Medulla oblongata (tissue), 1 donor: Measurements from ENCODE around the gene FBXO34.
A peak's percentile ranks its signal among the peaks of the same experiment; 100 is the strongest.

Experiments used
- DNase-seq: peaks from one replicate; pipeline ENCODE4 v3.0.0-alpha.2; 2015; ENCODE audit errors: extremely low spot score

The FBXO34 gene, protein sequence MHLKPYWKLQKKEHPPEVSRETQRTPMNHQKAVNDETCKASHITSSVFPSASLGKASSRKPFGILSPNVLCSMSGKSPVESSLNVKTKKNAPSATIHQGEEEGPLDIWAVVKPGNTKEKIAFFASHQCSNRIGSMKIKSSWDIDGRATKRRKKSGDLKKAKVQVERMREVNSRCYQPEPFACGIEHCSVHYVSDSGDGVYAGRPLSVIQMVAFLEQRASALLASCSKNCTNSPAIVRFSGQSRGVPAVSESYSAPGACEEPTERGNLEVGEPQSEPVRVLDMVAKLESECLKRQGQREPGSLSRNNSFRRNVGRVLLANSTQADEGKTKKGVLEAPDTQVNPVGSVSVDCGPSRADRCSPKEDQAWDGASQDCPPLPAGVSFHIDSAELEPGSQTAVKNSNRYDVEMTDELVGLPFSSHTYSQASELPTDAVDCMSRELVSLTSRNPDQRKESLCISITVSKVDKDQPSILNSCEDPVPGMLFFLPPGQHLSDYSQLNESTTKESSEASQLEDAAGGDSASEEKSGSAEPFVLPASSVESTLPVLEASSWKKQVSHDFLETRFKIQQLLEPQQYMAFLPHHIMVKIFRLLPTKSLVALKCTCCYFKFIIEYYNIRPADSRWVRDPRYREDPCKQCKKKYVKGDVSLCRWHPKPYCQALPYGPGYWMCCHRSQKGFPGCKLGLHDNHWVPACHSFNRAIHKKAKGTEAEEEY

GRCh38 chr14:55270832-55271571, at the start of gene FBXO34:
Gene FBXO34 (plus strand): TSS chr14:55271421. CDS start chr14:55350391, 78,970 bp downstream.
- peak; percentile 99 for DNase-seq

DNA sequence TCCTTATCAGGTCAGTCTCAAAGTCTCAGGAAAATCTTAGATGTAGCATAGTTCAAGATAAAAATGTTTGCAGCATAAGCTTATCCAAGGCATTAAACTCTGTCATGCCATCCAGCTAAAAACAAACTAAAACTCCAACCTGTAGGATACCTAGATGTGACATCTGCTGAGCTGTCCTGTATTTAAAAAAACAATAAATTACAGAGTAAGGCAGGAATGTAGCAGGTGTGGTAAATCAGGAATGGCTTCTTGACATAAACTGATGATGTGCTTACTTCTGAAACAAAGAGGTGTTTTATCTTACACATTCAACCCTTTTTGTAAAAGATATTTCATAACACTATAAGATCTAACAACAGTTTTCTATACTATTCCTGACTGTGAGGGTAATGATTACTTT, 49.3 kb upstream of the FBXO34 start:
- no peak for DNase-seq

DNA sequence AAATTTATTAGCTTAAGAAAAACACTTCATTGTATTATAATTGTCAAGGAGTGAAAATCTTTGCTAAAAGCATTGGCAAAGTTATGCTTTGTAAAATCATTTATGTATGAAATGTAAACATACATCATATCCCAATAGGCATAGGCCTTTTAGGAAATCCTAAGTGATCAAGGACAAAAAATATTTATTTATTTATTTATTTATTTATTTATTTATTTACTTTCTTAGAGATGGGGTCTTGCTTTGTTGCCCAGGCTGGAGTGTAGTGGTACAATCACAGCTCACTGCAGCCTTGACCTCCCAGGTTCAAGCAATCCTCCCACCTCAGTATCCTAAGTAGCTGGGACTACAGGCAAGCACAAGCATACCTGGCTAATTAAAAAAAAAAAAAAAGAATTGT, 47.9 kb upstream of the FBXO34 start:
- DNase-seq, result no peak

- DNase-seq, result no peak
Observed at GRCh38 chr14:55228261-55228660, 43.0 kb upstream of the FBXO34 start.

- DNase-seq, result no peak
Observed at GRCh38 chr14:55233591-55233990, 37.6 kb upstream of the FBXO34 start.

GRCh38 chr14:55238019-55238680, 33.1 kb upstream of the FBXO34 start:
- peak; percentile 18 for DNase-seq

DNA sequence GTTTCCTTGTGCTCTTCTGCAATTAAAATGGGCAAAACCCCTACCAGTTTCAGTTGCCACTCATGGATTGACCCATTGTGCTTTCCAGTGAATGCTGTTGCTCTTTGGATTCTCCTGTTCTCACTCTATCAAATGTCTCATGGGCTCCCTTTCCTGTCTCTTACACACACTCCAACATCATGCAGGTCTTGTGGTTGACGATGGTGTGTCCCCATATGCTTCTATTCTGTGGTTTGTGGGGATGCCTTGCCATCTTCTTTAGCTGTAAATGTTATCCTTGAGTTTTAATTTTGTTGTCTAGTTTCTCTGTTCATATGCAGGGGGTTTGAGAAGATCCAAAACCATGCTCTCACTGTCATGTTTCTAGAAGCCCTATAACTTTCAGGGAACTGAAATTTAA, 31.9 kb upstream of the FBXO34 start:
- no peak for DNase-seq

DNA sequence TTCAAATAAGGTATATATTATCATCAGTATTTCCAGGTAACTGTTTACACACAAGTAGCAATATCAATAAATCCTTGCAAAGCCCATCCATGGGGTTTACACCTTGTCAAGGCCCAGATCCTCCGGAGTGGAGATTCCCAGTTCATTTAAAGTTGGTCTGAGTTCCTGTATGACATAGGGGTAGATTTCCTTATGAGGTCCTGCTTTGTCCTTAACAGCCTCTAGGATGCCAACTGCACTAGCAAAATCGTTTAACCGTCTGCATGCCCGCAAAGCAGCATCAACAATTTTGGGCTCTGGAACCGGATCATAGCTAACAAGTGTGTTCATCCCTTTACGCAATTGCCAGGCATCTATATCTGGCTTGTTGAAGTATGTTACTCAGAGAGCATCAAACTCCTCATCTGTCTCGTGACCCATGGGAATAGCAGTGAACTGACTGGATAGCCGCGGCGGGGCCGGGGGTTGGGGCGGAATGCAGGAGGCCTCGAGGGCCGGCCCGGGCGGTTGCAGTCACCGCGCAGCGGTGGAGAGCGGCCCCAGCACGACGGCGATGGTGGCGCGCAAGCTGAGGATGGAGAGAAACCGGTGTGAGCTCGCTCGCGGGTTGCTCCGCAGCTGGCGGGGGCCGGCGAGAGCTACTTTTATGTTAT, 30.6 kb upstream of the FBXO34 start:
- DNase-seq, result no peak

DNA sequence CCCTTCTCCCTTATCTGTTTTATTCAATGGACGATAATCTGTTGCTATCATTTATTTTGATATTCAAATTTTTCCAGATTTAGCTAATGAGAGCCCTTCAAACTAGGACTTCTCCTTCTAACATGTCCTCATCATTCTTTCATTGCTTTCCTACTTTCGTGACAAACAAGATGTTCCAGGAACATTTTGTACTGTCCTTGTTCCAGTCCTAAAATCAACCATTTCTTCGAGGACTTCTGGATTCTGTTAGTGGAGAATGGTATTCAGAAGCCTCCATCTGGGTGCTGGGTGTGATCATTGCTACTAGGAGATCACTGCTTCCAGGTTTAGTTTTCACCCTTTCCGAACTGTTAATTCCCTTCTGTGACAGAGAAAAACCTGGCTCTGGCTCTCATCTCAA, 29.5 kb upstream of the FBXO34 start:
- no peak for DNase-seq

GRCh38 chr14:55243386-55243785, 27.8 kb upstream of the FBXO34 start:
- DNase-seq, result no peak

GRCh38 chr14:55243813-55244212, 27.4 kb upstream of the FBXO34 start:
- no peak for DNase-seq

DNA sequence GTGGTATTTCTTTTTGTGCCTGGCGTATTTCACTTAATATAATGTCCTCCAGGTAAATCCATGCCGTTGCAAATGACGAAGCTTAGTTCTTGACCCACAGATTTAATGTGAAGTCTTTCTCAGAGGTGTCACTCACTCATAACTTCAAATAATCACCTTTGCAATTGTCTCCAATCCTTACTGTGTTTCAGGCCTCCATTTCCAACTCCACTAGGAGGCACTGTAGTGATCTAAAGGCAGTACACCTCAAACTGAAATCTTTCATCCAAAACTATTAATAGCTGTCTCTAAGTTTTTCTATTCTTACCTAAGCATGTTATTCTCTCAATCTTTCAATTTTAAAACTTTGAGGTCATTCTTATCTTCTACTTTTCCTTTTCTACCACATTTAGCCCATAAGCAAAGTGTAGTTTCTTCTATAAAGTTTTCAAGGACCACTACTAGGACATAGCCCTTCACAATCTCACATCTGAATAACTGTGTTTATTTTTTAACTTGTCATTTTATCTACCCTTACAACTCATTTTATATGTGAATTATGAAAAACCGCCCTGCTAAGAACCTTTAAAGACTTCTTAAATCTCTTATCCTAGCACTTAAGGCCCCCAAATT, 25.5 kb upstream of the FBXO34 start:
- no peak for DNase-seq

DNA sequence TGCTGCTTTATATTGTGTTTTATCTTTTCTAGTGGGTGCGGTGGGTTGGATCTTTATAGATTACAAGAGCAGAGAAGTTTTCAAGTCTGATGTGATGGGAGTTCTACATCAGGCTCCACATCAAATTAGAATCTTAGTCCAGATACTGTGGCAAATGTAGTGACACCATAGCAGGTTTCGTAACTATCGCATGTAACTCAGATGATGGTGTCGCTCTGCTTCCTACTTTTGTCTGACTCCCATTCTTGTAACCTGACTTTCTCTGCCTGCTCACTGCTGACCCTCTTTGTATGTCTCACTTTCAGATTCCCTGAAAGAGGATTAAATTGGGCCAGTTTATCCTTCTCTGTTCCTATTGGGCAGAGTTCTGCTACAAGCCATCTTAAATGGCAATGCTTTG, 22.8 kb upstream of the FBXO34 start:
- DNase-seq, result no peak

DNA sequence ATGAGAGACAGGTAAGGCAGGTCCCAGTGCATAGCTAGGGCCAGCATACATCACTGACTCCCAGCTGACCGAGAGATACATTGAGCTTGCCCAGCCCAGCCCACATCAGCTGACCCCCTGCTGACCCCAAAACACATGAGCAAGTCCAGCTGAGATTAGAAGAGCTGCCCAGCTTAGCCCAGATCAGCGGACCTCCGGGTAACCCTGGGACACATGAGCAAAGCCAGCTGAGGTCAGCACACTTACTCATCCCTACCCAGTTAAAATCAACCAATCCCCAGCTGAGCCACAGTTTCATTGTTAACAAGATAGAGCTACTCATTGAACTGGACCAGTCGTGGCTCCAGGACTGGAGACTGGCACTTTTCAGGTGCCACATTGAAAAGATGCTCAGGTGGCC, 21.8 kb upstream of the FBXO34 start:
- no peak for DNase-seq

DNA sequence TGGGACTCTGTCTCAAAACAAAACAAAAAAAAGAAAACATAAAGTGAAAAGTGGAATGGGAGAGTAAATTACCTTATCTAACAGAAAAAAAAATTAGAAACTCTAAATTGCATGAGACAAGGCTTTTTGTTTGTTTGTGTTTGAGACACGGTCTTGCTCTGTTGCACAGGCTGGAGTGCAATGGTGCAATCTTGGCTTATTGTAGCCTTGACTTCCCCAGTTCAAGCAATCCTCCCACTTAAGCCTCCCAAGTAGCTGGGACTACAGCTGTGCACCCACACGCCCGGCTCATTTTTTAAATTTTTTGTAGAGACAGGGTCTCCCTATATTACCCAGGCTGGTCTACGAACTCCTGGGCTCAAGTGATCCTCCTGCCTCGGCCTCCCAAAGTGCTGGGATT, 17.9 kb upstream of the FBXO34 start:
- DNase-seq, result no peak

GRCh38 chr14:55254581-55254980, 16.6 kb upstream of the FBXO34 start:
- DNase-seq, result no peak

DNA sequence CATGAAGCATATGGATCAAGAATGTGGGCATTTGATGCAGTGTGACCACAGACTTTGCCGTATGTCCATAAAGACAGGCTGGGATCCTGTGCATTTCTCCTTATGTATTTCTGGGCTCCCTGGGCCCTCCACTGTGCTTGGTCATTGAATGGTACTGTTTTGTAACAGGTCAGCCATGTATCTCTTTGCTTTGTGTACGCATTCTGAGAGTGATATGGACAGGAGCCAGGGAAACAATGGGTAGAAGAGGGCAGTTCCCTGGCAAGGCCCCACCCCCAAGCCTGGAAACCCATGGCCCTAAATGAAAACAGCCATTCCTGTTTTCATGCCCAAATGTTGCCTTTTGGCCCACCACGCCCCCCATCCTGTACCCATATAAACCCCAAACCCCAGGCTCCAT, 15.2 kb upstream of the FBXO34 start:
- no peak for DNase-seq

DNA sequence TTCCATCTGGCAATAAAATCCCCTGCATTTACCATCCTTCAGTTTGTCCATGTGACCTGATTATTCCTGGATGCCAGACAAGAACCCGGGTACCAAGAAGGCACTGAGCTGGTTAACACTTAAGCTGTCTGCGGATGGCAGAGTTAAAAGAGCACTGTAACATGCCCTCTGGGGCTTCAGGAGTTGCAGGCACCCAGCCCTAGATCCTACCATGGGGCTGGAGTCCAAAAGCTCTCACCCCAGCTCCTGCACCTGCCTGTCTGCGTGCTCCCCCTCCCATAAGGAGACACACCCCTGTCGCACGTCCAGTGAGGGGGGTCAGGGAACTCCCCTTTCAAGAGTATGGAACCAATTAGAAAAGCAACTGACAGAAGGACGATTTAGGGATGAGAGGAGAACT, 14.6 kb upstream of the FBXO34 start:
- no peak for DNase-seq

GRCh38 chr14:55265197-55265596, 6.0 kb upstream of the FBXO34 start:
- DNase-seq, result no peak

GRCh38 chr14:55267820-55268219, 3.4 kb upstream of the FBXO34 start:
- DNase-seq, result no peak
